Body of pancreas (tissue), 4 donors: ENCODE data around the gene CCDC6. TPM values are rescaled to one million over a fixed set of nuclear protein-coding genes. Genes with fewer than 3 reads are reported as not detected.

ENCODE experiments used
- ATAC-seq: fragments of 150-250 bp; one replicate; pipeline ENCODE4 v1.9.1; 2016
- DNase-seq, 4 donors: peaks; one replicate each; pipeline ENCODE4 v3.0.0-alpha.2; 2019
- H3K27ac ChIP-seq, 4 donors: fragments of 200-600 bp; sonication (generic); 1 replicate in 3 of 4; 2 replicates in 1 of 4; pipeline versions ENCODE4 v1.5.1 to v1.6.1; 2016 to 2019; ENCODE audit warnings: mild to moderate bottlenecking in 1 of 4, mixed read lengths in 1 of 4, moderate library complexity in 1 of 4
- H3K27me3 ChIP-seq, 2 donors: fragments of 200-600 bp; sonication (generic); one replicate each; pipeline ENCODE4 v1.6.0; 2016; ENCODE audit warnings: mild to moderate bottlenecking in 1 of 2
- H3K36me3 ChIP-seq, 2 donors: fragments of 200-600 bp; sonication (generic); replicated peaks in 1 of 2; 2 replicates each; pipeline ENCODE4 v1.5.1; 2016; ENCODE audit warnings: low read depth in 2 of 2; ENCODE audit not compliant: insufficient read depth in 1 of 2
- H3K4me1 ChIP-seq: fragments of 200-600 bp; sonication (generic); one replicate; pipeline ENCODE4 v1.6.0; 2016
- H3K4me3 ChIP-seq, 2 donors: fragments of 200-600 bp; sonication (generic); 1 replicate in 1 of 2; 2 replicates in 1 of 2; pipeline ENCODE4 v1.5.1; 2016 to 2019
- H3K9me3 ChIP-seq, 3 donors: fragments of 200-600 bp; sonication (generic); 1 replicate in 2 of 3; 2 replicates in 1 of 3; pipeline ENCODE4 v1.5.1; 2016
- CTCF ChIP-seq, 7 experiments: fragments of 450-650 bp in 4 of 7; fragments of 200-600 bp in 3 of 7; sonication (generic) in 3 of 7; IDR thresholded peaks; one replicate each; pipeline ENCODE4 v1.5.1; 2016 to 2019; ENCODE audit warnings: antibody characterized with exemption in 7 of 7
- POLR2A ChIP-seq, 3 donors: fragments of 450-650 bp; IDR thresholded peaks; one replicate each; pipeline ENCODE4 v1.6.1; 2016; ENCODE audit warnings: antibody characterized with exemption in 3 of 3, mild to moderate bottlenecking in 2 of 3
- WGBS, 2 donors: methylation state at CpG; one replicate each; pipeline ENCODE4 v1.1.5; 2017; 5-methylcytosine and 5-hydroxymethylcytosine counted together
- intact Hi-C: fragments of 100-400 bp; cut with DNase I; formaldehyde crosslinking; loops from one replicate; pipeline ENCODE4 v1.15.1; 2023
- total RNA-seq, 2 donors: library from RNA; depleted of rRNA; stranded (reverse); fragments of >200 nt; gene quantifications; one replicate each; pipeline ENCODE4 v1.1.0, GENCODE V29; 2016

The CCDC6 gene
- total RNA-seq, 2 donors from 2014 or later, result 26.7 to 35.8 TPM

- H3K4me3 ChIP-seq, result no peak overlapping the region
- intact Hi-C loops, result no loop called here
- peaks cover 0 to 28% of the 10 kb centered on the region in 2 donors for H3K36me3 ChIP-seq
- H3K27ac ChIP-seq, result no peak overlapping the region
- WGBS, 2 donors, result 57 to 58% methylated on average over 5 of the region's 5 CpGs
- H3K4me1 ChIP-seq, result no peaks in the 10 kb centered on the region
- no peaks in the 10 kb centered on the region for H3K27me3 ChIP-seq
- no peaks in the 10 kb centered on the region for H3K9me3 ChIP-seq
- DNase-seq (peak; percentile 68 to 83 (median 76)), ATAC-seq (peak; percentile 81)
- TF ChIP-seq POLR2A (IDR thresholded peaks at IDR 0.05) (no peak), CTCF (IDR thresholded peaks at IDR 0.05) (peak; percentile 40 to 73 (median 51))
These were observed 97.3 kb downstream of the CCDC6 start for GRCh38 chr10:59808896-59809643.

DNA sequence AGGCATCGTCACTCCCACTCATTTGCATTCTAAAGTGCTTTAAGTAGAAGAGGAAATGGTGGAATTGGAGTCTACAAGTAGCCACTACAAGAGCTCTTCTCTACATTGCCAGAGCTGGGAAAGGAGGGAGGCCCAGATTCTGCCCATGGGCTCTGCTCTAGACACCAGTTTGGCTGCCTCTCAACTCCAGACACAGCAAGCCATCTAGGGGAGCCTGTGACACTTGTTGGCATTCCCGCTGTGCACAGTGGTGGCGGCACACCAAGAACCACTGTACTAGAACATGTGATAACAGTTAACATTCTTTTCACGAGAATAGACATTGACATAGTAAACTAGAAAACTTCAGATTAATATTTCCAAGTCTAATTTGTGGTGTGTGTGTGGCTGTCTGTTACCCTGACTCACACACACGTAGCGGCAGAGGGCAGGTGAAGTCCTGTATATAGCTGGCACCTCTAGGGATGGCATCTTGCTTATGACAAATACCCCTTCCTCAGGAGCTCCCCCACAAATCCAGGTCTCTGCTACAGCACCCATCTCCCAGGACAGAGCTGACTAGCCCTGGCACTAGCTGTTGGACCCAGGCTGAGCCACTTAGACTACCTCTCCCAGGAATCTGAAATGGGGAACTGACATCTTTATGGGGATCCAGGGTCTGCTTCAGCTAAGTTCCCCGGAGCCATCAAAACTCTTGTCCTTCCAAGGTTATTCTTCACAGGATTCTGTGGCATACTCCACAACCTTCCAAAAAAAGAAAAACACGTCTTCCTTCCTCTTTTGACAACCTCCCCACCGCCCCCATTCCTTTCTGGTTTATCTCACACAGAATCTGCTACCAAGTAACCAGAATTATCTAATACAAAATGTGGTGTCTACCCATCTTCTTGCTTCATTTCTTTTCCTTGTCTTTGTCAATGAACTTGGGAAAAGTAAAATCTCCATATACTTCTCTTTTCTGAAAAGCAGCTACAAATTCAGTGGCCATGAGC, 98.4 kb downstream of the CCDC6 start:
- no peaks in the 10 kb centered on the region for H3K27me3 ChIP-seq
- TF ChIP-seq POLR2A (IDR thresholded peaks at IDR 0.05) (no peak), CTCF (IDR thresholded peaks at IDR 0.05) (no peak)
- no peaks in the 10 kb centered on the region for H3K4me1 ChIP-seq
- intact Hi-C loops, result no loop called here
- WGBS, 2 donors, result 84 to 87% methylated on average over 9 of the region's 9 CpGs
- H3K36me3 ChIP-seq, result peaks cover 0 to 31% of the 10 kb centered on the region in 2 donors
- no peak overlapping the region for H3K27ac ChIP-seq
- no peak overlapping the region for H3K4me3 ChIP-seq
- ATAC-seq (no peak), DNase-seq (peak in 1 of 4 donors; percentile 24)
- no peaks in the 10 kb centered on the region for H3K9me3 ChIP-seq

DNA sequence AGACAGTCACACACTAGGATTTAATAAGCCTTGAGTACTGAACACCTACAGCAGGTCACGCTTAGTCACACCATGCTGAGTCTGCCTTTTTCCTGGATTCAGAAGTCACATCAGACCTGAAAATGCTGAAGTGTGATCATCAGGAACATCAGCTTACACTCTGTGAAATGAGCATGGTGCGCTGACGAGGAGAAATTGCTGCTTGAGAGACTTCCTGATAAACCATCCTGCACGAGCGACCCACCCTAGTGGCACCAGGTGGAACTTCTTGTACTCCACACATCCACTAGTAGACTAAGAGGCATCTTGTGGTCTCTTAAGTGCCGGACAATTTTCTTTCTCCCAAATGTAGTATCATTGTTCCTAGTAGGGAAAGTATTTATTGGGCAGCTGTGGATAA, 101.3 kb downstream of the CCDC6 start:
- peak in 4 of 7 experiments; percentile 26 to 41 (median 37) for TF ChIP-seq CTCF (IDR thresholded peaks at IDR 0.05)
- TF ChIP-seq POLR2A (IDR thresholded peaks at IDR 0.05), result no peak
- WGBS, 2 donors, result 89 to 90% methylated on average over 6 of the region's 6 CpGs
- H3K27me3 ChIP-seq, result no peaks in the 10 kb centered on the region
- intact Hi-C loops, result no loop called here
- H3K27ac ChIP-seq, result no peak overlapping the region
- DNase-seq, result peak in 3 of 4 donors; percentile 30 to 56 (median 53)
- no peaks in the 10 kb centered on the region for H3K9me3 ChIP-seq
- H3K4me3 ChIP-seq, result no peak overlapping the region
- ATAC-seq, result peak; percentile 40
- no peaks in the 10 kb centered on the region for H3K4me1 ChIP-seq
- peaks cover 0 to 25% of the 10 kb centered on the region in 2 donors for H3K36me3 ChIP-seq

GRCh38 chr10:59804220-59804619, 102.1 kb downstream of the CCDC6 start:
- H3K9me3 ChIP-seq, result no peaks in the 10 kb centered on the region
- WGBS, 2 donors, result 91 to 97% methylated on average over 4 of the region's 4 CpGs
- ATAC-seq, result no peak
- no peak for DNase-seq
- H3K4me3 ChIP-seq, result no peak overlapping the region
- peaks cover 0 to 25% of the 10 kb centered on the region in 2 donors for H3K36me3 ChIP-seq
- no peaks in the 10 kb centered on the region for H3K27me3 ChIP-seq
- TF ChIP-seq CTCF (IDR thresholded peaks at IDR 0.05) (no peak), POLR2A (IDR thresholded peaks at IDR 0.05) (no peak)
- intact Hi-C loops, result no loop called here
- H3K4me1 ChIP-seq, result no peaks in the 10 kb centered on the region
- no peak overlapping the region for H3K27ac ChIP-seq
